Panc1 (cell line): ENCODE data around the gene S100A10.

Experiments
- CTCF ChIP-seq: fragments of 450-650 bp; IDR thresholded peaks from 2 replicates; pipeline ENCODE4 v1.5.1; 2017; ENCODE audit warnings: mild to moderate bottlenecking
- POLR2AphosphoS5 ChIP-seq: IDR thresholded peaks from 2 replicates; pipeline ENCODE4 v1.6.1; 2012; ENCODE audit warnings: mild to moderate bottlenecking, low read depth, low read length, moderate library complexity
- TCF7L2 ChIP-seq: IDR thresholded peaks from 2 replicates; pipeline ENCODE4 v1.6.1; 2011; ENCODE audit warnings: mild to moderate bottlenecking, low read depth, low read length, inconsistent platforms

GRCh38 chr1:151947140-151947539, 46.5 kb downstream of the S100A10 start:
- TF ChIP-seq CTCF (no peak), POLR2AphosphoS5 (no peak), TCF7L2 (no peak)
